Stimulated activated CD8-positive, alpha-beta memory T cell treated with anti-CD3 and anti-CD28 coated beads, Interleukin-12 subunit alpha, Interleukin-12 subunit beta, amount 100 ng/mL, for 4 hours (primary cell): ENCODE data around the gene B4GALNT3.

Experiments
- DNase-seq: peaks from one replicate; pipeline ENCODE4 v3.0.0-alpha.2; 2020; ENCODE audit warnings: low read depth

B4GALNT3 gene

DNA sequence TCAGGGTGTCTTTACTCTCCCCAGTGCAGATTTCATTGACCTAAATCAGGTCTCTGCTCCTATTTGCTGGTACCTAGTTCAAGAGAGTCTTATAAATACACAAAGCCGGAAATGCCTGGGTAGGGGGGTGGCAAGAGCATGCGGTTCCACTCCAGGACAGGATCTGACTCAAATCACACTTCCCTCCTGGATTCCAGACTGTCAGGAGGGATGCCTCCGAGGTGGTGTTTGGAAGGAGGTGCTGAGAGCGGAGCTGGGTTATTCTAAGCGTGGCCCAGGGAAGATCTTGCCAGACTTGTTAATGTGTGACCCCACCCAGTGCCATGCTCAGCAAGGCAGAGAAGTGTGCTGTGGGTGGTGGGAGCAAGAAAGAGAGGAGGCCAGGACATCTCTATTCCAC lies 49.8 kb downstream of the B4GALNT3 start:
- no peak for DNase-seq

DNA sequence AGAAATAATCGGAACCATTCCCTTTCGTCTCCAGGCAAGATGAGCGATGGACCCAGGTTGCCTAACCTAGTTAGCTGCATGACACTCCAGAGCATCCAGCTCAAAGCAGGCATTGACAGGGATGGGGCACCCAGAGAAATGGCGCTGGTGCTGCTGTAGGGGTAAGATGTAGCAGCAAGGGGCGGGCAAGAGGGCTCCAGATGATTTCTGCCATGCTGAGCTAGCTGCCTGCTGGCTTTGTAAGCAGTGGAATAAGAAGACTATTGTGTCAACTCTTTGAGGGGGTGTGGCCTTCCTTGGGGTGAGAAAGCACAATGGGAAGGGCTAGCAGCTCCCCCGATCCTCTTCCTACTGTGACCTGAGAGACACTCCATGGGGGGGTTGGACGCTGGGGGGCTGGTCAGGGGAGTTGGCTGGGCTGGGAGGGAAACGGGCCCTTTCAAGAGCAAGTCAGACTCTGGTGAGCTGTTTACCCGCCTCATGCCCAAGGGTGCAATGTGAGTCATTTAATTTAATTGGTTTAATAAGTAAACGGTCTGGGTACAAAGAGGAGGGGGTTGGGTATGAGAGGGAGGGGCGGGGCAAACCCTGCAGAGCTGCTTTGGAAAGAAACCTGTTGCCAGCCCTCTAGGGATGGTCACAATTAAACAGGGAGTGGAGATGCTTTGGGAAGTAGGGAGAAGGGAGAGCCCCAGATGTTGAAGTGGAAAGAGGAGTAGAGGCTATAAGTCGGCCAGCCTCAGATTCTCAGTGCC lies 50.5 kb downstream of the B4GALNT3 start:
- DNase-seq, result no peak

DNA sequence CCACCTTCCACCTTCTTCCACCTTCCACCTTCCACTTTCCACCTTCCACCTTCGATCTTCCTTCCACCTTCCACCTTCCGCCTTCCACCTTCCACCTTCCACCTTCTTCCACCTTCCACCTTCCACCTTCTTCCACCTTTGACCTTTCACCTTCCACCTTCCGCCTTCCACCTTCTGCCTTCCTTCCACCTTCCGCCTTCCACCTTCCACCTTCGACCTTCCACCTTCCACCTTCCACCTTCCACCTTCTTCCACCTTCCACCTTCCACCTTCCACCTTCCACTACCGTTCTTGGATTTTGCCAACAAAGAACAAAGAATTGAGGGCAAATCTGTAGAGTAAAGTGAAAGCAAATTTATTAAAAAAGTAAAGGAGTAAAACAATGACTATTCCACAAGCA lies 53.2 kb downstream of the B4GALNT3 start:
- DNase-seq, result no peak

DNA sequence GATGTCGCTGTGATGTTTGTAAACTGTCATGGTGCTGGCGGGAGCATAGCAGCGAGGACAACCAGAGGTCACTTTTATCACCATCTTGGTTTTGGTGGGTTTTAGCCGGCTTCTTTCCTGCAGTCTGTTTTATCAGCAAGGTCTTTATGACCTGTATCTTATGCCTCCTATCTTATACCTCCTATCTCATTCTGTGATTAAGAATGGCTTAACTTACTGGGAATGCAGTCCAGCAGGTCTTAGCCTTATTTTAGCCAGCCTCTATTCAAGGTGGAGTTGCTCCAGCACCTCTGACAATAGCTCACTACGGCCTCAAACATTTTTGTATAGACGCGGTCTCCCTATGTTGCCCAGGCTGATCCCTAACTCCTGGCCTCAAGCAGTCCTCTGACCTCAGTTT lies 53.7 kb downstream of the B4GALNT3 start:
- DNase-seq, result no peak

DNA sequence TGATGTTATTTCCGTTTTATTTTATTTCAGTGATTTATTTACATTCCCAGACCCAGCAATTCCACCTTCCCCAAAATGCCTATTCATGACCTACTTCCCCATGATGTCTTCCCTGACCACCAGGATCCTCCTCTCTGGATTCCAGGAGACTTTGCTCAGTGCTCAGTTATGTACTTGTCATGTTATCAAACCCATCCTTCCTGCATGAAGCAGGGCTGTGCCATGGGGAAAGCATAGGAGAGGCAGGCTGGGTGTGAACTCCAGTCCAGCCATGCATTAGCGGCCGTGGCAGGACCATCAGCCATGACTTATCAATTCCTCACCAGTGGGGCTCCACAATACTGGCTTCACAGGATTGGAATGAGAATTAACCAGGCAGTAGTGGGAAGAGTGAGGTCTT lies 57.8 kb downstream of the B4GALNT3 start:
- no peak for DNase-seq

DNA sequence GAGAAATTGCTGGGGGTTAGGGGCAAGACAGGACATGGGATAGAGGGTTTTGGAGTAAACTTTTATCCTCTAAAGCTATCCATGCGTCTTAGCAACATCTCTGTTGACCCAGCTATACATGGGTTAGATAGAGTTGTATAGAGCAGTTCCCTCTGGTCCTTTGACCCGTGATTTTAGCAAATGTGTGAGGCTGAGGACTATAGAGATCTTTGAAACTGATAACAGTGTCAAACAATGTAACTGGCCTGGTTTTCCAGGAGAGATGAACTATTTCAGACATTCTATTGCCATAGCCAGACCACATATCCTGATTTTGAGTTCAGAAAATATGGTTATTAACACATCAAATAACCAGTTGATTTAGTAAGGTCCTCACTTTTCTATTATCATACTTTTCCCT lies 60.4 kb downstream of the B4GALNT3 start:
- no peak for DNase-seq

DNA sequence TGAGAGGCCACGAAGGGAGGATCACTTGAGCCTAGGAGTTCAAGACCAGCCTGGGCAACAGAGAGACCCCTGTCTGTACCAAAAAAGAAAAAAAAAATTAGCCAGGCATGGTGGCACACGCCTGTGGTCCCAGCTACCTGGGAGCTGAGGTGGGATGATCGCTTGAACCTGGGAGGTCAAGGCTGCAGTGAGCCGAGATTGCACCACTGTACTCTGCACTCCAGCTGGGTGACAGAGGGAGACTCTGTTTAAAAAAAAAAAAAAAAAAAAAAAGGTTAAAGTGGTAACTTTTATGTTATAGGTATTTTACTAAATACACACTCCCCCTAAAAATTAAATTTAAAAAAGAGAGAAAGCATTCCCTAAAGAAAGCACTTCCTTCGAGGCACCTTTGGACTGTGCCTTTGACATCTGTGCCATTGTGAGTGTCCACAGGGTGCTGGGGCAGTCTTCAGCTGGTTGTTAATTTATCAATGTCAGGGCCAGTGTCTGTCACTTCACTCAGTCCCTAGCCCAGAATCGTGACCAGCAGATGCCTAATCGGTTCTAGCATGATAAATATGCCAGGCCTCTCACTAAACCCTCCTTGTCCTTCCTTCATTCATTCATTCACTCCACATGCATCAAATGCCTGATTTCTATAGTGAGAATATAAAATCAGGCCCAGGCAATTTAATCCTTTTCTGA lies 63.1 kb downstream of the B4GALNT3 start:
- no peak for DNase-seq

DNA sequence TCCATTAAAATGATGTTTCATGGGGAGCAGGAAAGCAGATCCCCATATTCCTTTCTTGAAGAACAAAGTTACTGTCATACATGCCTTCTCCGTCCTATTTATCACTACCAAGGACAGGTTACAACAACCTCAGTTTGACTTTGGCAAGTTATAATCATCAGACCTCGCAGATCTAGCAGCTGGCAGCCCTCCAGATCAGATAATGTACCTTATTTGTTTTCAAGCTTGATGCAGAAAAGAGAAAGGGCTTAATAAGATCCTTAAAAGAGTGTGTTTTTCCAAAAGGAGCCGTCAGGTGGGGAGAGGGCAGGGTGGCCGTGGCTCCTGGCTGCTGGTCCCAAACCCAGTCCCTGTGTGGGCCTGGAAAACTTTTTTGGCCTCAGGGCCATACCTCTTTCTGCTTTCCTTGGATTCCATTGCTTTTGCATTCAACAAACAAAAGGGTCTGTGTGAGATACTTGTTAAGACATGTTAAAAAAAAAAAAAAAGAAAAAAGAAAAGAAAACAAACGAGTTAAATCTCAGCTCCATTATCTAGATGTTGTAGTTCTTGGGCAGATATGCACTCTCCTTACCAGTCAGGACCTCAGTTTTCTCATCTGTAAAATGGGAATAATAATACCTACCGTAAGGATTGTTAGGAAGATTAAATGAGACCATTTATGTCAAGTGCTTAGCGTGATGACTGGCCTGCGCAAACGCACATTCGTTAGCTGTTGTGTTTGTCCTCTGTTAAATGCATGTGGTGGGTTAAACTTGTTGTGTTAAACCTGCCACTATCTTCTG lies 64.6 kb downstream of the B4GALNT3 start:
- DNase-seq, result no peak

DNA sequence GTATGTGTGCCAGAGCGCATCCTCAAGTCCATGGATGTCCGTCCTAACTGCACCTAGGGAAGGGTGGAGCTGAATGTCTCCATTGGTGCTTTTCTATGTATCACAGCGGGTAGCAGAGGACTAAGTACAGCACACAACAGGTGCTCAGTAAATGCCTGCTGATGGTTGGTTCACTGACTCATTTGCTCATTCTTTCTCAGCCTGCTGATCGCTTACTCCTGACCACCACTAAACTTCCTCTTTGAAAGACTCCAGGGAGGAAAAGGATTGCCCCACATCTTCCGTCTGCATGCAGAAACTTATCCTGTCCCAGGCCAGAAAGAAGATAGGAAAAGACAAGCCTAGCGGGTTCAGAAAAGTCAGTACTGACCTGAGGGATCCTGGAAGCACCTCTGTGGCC lies 66.3 kb downstream of the B4GALNT3 start:
- no peak for DNase-seq

DNA sequence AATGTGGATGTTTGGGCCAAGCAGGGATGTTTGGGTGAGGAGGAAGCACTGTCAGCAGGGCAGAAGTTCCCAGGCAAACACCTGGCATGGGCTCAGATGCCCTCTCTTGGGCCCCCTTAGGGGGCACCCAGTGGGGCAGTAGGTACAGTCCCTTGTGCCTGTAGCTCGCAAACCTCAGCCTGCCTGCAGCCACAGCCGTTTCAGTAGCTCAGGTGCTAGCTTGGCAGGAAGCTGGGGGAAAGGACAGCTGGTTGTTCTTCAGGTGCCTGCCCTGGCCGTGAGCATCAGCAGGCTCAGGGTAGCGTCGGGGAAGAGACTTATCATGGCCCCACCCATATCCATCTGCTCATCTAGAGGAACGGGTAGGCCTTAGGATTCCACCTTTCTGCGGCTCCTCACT lies 67.5 kb downstream of the B4GALNT3 start:
- DNase-seq, result no peak

DNA sequence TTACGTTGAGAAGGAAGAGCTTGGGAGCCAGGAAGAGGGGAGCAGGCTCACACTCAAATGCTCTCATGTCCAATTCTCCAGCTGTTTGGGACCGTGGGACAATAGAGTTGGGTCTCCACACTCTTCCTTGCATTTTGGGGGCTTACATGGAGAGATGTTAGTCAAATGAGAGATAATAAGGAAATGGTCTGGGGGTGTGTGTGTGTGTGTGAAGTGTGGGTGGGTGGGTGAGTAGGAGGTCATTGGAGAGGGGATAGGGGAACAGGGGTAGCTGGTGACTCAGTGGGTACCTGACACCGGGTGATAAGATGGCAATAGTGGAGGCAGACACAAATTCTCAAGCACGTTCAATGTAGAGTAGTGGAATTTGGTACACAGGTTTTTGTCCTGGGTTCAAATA lies 68.0 kb downstream of the B4GALNT3 start:
- no peak for DNase-seq

DNA sequence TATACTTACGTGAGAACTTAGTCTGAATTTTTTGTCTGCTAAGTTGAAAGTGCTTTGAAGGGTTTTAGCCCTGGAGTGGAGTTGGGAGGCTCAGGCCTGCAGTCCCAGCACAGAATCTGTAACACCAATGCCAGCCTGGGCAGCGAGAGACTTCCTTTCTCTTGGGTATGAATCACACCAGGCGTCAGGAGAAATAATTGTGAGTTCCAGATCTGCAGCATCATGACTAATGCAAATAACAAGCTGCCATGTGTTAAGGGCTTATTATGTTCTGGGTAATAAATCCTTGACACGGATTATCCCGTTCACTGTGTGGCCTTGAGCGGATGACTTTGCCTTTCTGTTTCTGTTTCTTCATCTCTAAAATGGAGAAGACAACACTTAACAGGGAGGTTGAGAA lies 70.6 kb downstream of the B4GALNT3 start:
- DNase-seq, result no peak

DNA sequence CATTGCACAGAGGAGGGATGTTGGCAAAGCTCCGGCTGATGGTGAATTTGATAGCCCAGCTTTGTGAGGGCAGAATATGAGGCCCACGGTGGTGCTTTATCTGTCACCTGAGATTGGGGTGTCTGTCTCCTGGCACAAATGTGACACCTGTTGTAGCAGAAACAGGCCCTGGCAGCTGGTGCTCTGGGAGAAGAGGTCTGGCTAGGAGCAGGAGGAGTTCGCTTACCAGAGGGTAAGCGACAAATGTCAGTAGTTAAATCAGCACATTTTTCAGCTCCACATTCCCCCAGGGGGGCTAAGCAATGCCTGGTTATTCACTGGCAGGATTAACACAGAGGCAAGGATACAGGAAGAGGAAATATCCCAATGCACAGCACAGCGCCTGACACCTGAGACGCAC lies 71.1 kb downstream of the B4GALNT3 start:
- no peak for DNase-seq

DNA sequence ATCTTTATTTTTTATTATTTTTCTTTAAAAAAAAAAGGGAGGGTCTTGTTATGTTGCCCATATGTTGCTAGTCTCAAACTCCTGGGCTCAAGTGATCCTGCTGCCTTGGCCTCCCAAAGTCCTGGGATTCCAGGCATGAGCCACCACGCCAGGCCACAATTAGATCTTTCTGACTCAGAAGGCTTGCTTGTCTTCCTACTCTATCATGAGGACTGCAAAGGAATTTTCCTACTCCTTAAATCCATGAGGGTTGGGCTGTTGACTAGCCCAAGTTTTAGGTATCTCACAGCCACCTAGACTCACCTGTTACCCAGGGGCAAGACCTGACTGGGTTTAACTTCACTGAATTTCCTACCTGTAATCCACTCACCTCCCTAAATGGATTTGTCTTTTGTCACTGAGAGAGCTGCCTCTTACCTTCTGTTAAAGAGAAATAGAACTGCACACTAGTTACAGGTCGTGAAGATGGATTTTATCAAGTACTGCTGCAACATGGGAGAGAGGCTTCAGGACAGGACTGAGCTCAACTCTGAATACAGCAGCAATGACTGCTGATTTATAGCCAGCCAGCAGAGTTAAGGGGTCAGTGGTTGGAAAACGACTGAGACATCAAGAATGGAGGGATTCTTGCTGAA lies 72.3 kb downstream of the B4GALNT3 start:
- no peak for DNase-seq

DNA sequence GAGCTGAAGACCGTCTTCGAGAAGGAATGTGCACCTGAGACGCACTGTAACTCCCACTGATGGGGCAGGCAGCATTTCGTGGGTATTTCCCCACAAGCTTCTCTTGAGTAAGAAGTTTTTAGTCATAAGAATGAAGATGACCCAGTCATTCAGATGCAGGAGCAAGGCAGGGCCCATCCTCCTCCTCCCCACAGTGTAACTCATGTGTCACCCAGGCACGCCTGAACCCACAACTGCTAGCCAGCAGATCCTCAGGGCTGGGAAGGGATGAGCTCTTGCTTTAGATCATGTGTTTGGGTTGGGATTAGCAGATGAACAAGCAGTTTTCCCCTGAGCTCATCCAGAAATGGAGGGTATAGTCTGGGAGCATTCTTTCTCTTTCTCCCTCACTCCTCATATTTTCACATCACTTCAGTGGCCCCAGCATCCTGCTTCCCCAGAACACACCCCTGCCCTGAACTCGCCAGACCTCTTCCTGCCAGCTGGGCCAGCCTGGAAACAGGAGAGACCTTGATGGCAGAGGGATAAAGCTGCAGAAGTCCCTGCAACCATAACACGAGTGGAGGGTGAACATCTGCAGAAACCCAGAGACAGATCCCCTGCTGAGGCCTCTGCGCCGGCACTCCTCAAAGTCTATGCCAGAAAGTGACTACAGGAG lies 73.3 kb downstream of the B4GALNT3 start:
- no peak for DNase-seq

DNA sequence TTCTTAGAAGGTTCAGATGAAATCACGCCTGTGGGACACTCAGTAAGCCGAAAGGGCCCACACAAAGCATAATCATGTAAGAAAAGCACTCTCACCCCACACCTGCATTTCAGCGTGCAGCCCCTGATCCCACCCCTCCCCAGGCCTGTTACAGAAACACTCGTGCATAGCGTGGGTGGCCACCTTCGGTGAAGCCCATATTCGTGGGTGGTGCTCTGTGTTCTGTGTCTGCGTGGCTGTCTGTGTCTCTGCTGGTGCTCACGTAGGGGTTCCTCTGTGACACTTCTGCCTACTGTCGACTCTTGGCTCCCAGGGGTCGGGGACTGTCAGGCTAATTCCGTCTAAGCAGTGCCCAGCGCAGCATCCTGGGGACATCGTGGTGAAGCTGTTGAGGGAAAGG lies 74.0 kb downstream of the B4GALNT3 start:
- DNase-seq, result no peak

DNA sequence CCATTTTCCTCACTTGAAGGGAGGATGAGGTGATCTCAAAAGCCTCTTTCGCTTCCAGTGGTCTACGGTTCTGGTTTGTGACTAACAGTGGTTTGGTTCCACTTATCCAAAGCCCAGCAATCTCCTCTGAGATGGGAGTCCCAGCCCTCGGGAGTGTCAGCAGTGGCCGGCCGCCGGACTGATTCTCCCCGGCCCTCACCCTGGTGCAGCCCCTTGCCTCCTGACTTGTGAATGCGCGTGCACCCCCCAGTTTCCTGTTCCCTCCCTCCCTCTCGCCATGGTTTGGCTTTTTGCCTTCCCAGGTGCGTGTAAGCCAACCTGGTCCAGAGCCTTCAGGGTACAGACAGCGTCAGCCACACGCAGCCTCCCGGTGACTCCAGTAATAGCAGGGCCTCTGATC lies 74.5 kb downstream of the B4GALNT3 start:
- no peak for DNase-seq

DNA sequence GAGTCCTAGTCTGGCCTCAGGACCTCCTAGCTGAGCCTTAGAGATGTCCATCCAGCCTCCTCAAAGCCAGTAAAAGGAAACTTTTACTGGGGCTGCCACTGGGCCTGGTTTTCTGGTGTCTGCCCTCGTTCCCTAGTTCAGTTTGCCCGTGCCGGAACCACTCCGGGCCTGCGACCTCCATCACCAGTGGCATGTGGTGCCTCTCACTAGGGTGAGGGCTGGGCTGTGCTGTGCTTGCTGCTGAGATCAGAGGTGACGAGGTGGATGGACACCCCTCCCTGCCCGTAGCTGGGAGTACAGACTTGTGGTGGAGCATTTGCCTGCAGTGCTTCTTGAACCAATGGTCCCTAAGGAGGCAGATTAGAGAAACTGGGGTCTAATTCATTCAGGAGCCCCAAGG lies 75.7 kb downstream of the B4GALNT3 start:
- no peak for DNase-seq

DNA sequence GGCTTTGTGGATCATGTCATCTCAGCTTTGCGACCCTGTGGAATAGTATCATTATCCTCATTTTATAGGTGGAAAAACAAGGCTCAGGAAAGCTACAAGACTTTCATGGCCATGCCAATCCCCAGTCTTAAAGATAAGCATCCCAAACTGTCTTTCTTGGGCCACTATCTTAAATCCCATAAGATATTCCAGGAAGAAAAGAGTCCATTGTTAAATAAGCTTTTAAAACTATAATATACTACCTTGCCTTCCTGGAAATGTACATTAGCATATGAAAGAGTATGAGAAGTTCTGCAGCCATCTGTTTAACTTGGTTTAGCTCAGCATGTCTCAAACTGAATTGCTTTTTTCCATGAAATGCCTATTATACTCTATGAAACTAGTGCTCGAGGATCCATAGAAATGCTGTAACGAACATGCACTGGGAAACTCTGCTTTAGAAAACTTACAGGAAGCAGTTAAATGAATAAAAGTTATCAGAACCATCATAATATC lies 77.1 kb downstream of the B4GALNT3 start:
- DNase-seq, result no peak

DNA sequence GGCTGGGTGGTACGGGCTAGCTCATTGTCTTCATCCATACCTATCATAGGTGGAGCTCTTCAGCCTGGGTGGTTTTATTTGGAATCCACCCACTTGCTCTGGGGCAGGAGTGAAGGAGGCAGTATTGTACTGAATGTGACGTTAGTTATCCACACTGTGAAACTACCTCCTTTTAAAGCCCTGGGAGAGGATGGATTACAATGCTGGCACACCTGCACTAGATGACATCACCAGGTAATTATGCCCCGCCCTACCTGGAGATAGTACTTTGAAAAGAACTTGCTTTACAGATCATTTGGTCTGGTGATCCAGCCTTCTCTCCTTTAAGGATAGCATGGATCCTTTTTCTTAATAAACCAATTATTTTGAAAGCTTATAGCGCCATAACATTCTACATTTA lies 78.0 kb downstream of the B4GALNT3 start:
- no peak for DNase-seq

DNA sequence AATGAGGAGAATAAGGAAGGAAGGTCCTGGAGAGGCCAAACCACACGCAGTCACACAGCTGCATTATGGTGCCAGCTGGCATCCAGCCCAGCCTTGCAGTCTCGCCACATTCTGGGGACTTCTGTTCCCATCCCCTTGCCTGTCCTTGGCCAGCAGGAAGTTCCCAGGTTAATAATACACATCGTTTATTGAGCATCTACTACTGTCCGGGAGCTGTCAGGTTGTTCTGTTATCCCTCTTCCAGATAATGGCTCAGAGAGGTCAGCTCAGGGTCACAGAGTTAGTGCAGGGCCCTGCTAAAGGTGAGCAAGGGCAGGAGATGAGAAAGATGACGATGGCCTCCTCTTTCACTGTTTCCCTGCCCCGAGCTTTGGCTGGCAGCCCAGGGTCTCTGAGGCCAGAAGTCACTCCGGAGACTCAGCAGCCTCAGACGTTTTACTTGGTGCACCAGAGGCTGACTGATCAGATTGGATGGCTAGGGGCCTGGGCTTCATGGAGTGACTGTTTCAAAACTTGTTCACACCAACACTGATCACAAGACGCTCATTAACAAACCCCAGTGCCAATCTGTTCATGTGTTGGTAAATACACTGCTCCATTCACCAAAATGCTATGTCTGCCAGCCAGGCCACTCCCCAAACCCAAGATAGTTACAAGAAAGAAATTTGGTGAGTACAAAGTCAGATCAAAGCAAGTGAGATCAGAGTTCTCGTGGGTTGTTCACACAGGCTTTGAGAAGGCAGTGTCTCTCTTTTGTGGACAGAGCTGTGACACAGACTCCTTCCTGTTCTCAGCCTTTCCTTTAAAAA lies 79.2 kb downstream of the B4GALNT3 start:
- no peak for DNase-seq
